CD14-positive monocyte (primary cell): ENCODE data around the gene SFT2D3. TPM values are rescaled to one million over a fixed set of nuclear protein-coding genes. Genes with fewer than 3 reads are reported as not detected.

Source experiments
- DNase-seq, 3 donors: peaks; one replicate each; pipeline ENCODE4 v3.0.0-alpha.2; 2011 to 2022
- H2AFZ ChIP-seq: 2 replicates; pipeline ENCODE4 v1.6.0; 2012; ENCODE audit warnings: mild to moderate bottlenecking, low read depth, low read length, inconsistent platforms; ENCODE audit not compliant: insufficient read depth, poor library complexity, severe bottlenecking
- H3K27ac ChIP-seq, 2 donors: 1 replicate in 1 of 2; 2 replicates in 1 of 2; pipeline ENCODE4 v1.5.1; 2012 to 2013; ENCODE audit warnings: low read length in 2 of 2, control low read depth in 1 of 2, inconsistent platforms in 1 of 2, low read depth in 1 of 2, mild to moderate bottlenecking in 1 of 2
- H3K27me3 ChIP-seq, 2 donors: one replicate each; pipeline versions ENCODE4 v1.6.0 to v1.6.1; 2011 to 2013; ENCODE audit warnings: low read length in 2 of 2; ENCODE audit not compliant: control insufficient read depth in 2 of 2, insufficient read depth in 2 of 2
- H3K36me3 ChIP-seq, 2 donors: replicated peaks in 1 of 2; 1 replicate in 1 of 2; 2 replicates in 1 of 2; pipeline versions ENCODE4 v1.5.1 to v1.6.1; 2012 to 2013; ENCODE audit warnings: low read length in 2 of 2, control low read depth in 1 of 2, inconsistent platforms in 1 of 2, mild to moderate bottlenecking in 1 of 2; ENCODE audit not compliant: insufficient read depth in 2 of 2, control insufficient read depth in 1 of 2
- H3K4me1 ChIP-seq, 2 donors: 1 replicate in 1 of 2; 2 replicates in 1 of 2; pipeline versions ENCODE4 v1.5.1 to v1.6.1; 2012 to 2013; ENCODE audit warnings: low read length in 2 of 2, control low read depth in 1 of 2, inconsistent platforms in 1 of 2, mild to moderate bottlenecking in 1 of 2, moderate library complexity in 1 of 2; ENCODE audit not compliant: insufficient read depth in 2 of 2, control insufficient read depth in 1 of 2
- H3K4me2 ChIP-seq: replicated peaks from 2 replicates; pipeline ENCODE3; 2012; ENCODE audit warnings: low read length, moderate library complexity, mild to moderate bottlenecking; ENCODE audit not compliant: poor library complexity, severe bottlenecking; ENCODE audit errors: extremely low read depth
- H3K4me3 ChIP-seq, 3 experiments: fragments of 200-600 bp in 1 of 3; sonication (generic) in 1 of 3; replicated peaks in 1 of 3; 1 replicate in 2 of 3; 2 replicates in 1 of 3; pipeline ENCODE4 v1.5.1; 2011 to 2013; ENCODE audit warnings: low read length in 3 of 3, mild to moderate bottlenecking in 3 of 3, control low read depth in 2 of 3, low read depth in 2 of 3, inconsistent platforms in 1 of 3, moderate library complexity in 1 of 3
- H3K79me2 ChIP-seq: 2 replicates; pipeline ENCODE4 v1.6.0; 2012; ENCODE audit warnings: mild to moderate bottlenecking, control low read depth, inconsistent platforms, low read length, moderate library complexity; ENCODE audit not compliant: insufficient read depth
- H3K9ac ChIP-seq: 2 replicates; pipeline ENCODE4 v1.6.0; 2017; ENCODE audit warnings: low read length, mild to moderate bottlenecking; ENCODE audit not compliant: insufficient read depth, poor library complexity, severe bottlenecking
- H3K9me3 ChIP-seq, 2 donors: replicated peaks in 1 of 2; 1 replicate in 1 of 2; 2 replicates in 1 of 2; pipeline versions ENCODE4 v1.5.1 to v1.6.1; 2012 to 2013; ENCODE audit warnings: low read length in 2 of 2, control low read depth in 1 of 2; ENCODE audit not compliant: control insufficient read depth in 1 of 2, insufficient read depth in 1 of 2
- H4K20me1 ChIP-seq: 2 replicates; pipeline ENCODE4 v1.6.0; 2012; ENCODE audit warnings: mild to moderate bottlenecking, low read length, control low read depth, moderate library complexity; ENCODE audit not compliant: insufficient read depth
- H3K27ac Mint-ChIP-seq, 7 donors: one replicate each; pipeline ENCODE4 v1.8.0; 2020; ENCODE audit warnings: mild to moderate bottlenecking in 7 of 7, mixed read lengths in 7 of 7, moderate library complexity in 6 of 7, inconsistent platforms in 2 of 7
- H3K27me3 Mint-ChIP-seq, 3 donors: one replicate each; pipeline ENCODE4 v1.8.0; 2021 to 2022; ENCODE audit warnings: low read depth in 3 of 3, mild to moderate bottlenecking in 3 of 3, mixed read lengths in 3 of 3, moderate library complexity in 3 of 3, inconsistent platforms in 1 of 3
- H3K36me3 Mint-ChIP-seq, 2 donors: one replicate each; pipeline ENCODE4 v1.8.0; 2020; ENCODE audit warnings: mixed read lengths in 2 of 2, inconsistent platforms in 1 of 2, mild to moderate bottlenecking in 1 of 2
- H3K4me1 Mint-ChIP-seq: one replicate; pipeline ENCODE4 v1.8.0; 2020; ENCODE audit warnings: mild to moderate bottlenecking, mixed read lengths
- H3K4me3 Mint-ChIP-seq, 2 donors: one replicate each; pipeline ENCODE4 v1.8.0; 2020; ENCODE audit warnings: mild to moderate bottlenecking in 2 of 2, mixed read lengths in 2 of 2, moderate library complexity in 1 of 2
- H3K9me3 Mint-ChIP-seq, 7 donors: one replicate each; pipeline ENCODE4 v1.8.0; 2020 to 2022; ENCODE audit warnings: mixed read lengths in 7 of 7, mild to moderate bottlenecking in 6 of 7, moderate library complexity in 6 of 7, inconsistent platforms in 2 of 7
- WGBS: methylation state at CpG from one replicate; pipeline ENCODE4 v1.1.5; 2013; ENCODE audit warnings: missing lambda C conversion rate; ENCODE audit not compliant: insufficient coverage; 5-methylcytosine and 5-hydroxymethylcytosine counted together
- intact Hi-C, 2 donors: fragments of 100-400 bp; cut with micrococcal nuclease; formaldehyde crosslinking; loops; one replicate each; pipeline versions ENCODE4 v1.15.0 to v1.15.1; 2023
- polyA plus RNA-seq, 3 donors: library from polyadenylated mRNA; depleted of rRNA in 1 of 3; unstranded in 2 of 3; stranded (reverse) in 1 of 3; fragments of 300-500 nt in 2 of 3; fragments of >200 nt in 1 of 3; fragmentation: Illumina TruSeq in 2 of 3; gene quantifications; 1 replicate in 2 of 3; 2 replicates in 1 of 3; pipeline ENCODE4 v1.2.3, GENCODE V29; 2012 to 2021
- TF ChIP-seq, protein P1 (sequence below): fragments of 200-600 bp; IDR thresholded peaks from one replicate; pipeline ENCODE4 v1.8.0; 2022; ENCODE audit warnings: antibody characterized with exemption, mild to moderate bottlenecking

The SFT2D3 gene
- polyA plus RNA-seq, 3 donors, result 3.8 to 4.9 TPM; not detected in 1

DNA sequence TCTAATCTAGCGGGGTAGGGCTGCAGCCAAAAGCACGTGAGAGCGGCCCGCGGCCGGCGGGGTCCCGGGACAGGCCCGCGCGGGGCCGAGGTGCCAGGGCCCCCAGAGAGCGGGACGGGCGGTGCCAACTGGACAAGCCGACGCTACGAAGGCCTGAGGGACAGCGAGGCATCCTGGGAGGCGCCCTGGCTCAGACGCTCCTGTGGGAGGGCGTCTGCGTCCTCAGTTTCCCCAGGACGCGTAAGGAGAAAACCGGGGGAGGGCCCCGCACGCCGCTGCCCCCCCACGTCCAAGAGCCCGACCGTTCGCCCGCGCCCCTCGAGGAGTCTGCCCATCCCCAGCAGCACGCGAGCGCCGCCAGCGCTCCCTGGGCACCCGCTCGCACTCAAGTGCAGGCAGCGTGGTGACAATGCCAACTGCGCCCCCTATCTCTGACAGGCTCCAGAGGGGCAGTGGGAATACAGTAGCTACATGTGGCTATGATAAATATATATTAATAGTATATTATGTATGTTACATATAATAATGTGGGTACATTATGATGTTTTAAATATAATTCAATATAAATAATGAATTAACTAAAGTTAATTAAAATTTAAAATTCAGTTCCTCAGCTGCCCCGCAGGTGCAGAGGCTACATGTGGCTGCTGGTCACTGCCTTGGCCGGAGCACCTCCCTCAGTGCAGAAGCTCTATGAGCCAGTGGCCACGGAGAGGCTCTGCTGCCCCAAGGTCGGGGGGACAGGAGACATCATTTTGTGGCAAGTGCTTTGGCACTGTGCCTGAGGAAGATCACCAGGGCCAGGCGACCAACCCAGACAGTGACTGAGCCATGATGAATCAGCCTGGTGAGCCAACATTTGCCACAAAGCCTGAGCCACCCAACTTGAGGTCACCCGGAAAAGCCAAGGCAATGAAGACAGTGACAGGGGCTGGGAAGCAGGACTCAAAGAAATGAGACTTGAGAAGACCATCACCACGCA is 5.5 kb upstream of the SFT2D3 start:
- H3K27ac Mint-ChIP-seq, result peak overlapping the region in 3 of 7 donors; percentile 26 to 37 (median 27)
- peaks cover 8 to 12% of the 10 kb centered on the region in 2 donors for H3K4me1 ChIP-seq
- peak overlapping the region in 1 of 3 experiments; percentile 36 for H3K4me3 ChIP-seq
- 49% methylated on average over 31 of the region's 52 CpGs for WGBS
- H3K4me1 Mint-ChIP-seq, result peaks cover 11% of the 10 kb centered on the region
- intact Hi-C loops, result no loop called here
- H3K27ac ChIP-seq, result no peak overlapping the region
- peaks cover 10 to 12% of the 10 kb centered on the region in 2 donors for H3K36me3 Mint-ChIP-seq
- H4K20me1 ChIP-seq, result no peaks in the 10 kb centered on the region
- no peaks in the 10 kb centered on the region for H3K79me2 ChIP-seq
- no peaks in the 10 kb centered on the region for H3K36me3 ChIP-seq
- peaks cover 7 to 13% (median 8%) of the 10 kb centered on the region in 7 donors for H3K9me3 Mint-ChIP-seq
- TF ChIP-seq, protein P1, sequence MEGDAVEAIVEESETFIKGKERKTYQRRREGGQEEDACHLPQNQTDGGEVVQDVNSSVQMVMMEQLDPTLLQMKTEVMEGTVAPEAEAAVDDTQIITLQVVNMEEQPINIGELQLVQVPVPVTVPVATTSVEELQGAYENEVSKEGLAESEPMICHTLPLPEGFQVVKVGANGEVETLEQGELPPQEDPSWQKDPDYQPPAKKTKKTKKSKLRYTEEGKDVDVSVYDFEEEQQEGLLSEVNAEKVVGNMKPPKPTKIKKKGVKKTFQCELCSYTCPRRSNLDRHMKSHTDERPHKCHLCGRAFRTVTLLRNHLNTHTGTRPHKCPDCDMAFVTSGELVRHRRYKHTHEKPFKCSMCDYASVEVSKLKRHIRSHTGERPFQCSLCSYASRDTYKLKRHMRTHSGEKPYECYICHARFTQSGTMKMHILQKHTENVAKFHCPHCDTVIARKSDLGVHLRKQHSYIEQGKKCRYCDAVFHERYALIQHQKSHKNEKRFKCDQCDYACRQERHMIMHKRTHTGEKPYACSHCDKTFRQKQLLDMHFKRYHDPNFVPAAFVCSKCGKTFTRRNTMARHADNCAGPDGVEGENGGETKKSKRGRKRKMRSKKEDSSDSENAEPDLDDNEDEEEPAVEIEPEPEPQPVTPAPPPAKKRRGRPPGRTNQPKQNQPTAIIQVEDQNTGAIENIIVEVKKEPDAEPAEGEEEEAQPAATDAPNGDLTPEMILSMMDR, result peak; percentile 67
- peak; percentile 76 to 88 (median 80) for DNase-seq
- peak overlapping the region; percentile 72 for H2AFZ ChIP-seq
- peak overlapping the region; percentile 40 for H3K9ac ChIP-seq
- H3K27me3 ChIP-seq, result no peaks in the 10 kb centered on the region
- peak overlapping the region in 1 of 2 donors; percentile 51 for H3K4me3 Mint-ChIP-seq
- peaks cover 2 to 8% (median 5%) of the 10 kb centered on the region in 3 donors for H3K27me3 Mint-ChIP-seq
- H3K9me3 ChIP-seq, result peaks cover 5 to 9% of the 10 kb centered on the region in 2 donors
- peak overlapping the region; percentile 47 for H3K4me2 ChIP-seq

DNA sequence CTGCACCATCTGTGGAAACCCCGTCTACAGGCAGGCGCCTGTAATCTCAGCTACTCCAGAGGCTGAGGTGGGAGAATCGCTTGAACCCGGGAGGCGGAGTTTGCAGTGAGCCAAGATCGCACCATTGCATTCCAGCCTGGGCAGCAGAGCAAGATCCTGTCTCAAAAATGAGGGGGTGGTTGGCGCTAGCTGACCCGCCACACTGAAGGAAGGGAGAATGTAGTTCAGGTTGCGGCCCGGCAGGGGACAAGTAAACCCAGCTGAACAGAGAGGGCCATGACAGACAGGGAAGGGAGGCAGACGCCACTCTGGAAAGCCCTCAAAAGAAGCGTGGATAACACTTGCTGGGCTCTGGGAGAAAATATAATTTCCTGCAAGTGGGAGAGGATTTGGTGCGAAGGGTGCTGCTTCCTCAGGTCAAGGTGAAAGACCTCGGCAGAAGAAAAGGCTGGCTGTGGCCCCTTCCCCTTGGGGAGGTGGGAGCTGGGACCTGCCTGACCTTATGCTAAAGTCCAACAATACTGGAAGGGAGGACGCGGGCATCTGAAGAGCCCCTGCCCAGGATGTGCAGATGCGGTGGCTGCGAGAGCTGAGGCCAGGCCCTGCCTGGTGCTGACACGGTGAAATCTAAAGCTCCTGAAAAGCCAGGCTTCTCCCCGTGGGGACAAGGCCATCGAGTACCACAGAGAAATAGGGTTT is 3.7 kb upstream of the SFT2D3 start:
- no peak for DNase-seq
- Mint-ChIP-seq H3K4me1 (peaks cover 18% of the 10 kb centered on the region), H3K36me3 (peaks cover 10% of the 10 kb centered on the region in 2 donors), H3K9me3 (no peaks in the 10 kb centered on the region), H3K27ac (peak overlapping the region in 5 of 7 donors; percentile 41 to 73 (median 61)), H3K4me3 (no peak overlapping the region), H3K27me3 (peaks cover 2 to 4% (median 3%) of the 10 kb centered on the region in 3 donors)
- 98% methylated on average over 19 of the region's 21 CpGs for WGBS
- intact Hi-C loops, result no loop called here
- Histone ChIP-seq H3K9me3 (no peaks in the 10 kb centered on the region), H3K9ac (no peak overlapping the region), H2AFZ (no peak overlapping the region), H3K27ac (no peak overlapping the region), H3K36me3 (no peaks in the 10 kb centered on the region), H3K79me2 (peaks cover 2% of the 10 kb centered on the region), H4K20me1 (peaks cover 2% of the 10 kb centered on the region), H3K4me3 (no peak overlapping the region), H3K4me2 (no peak overlapping the region), H3K27me3 (no peaks in the 10 kb centered on the region), H3K4me1 (peaks cover 17 to 18% of the 10 kb centered on the region in 2 donors)
- TF ChIP-seq, protein P1, result no peak
